Measurements from ENCODE around the gene OR51B6. TPM values are rescaled to one million over a fixed set of nuclear protein-coding genes. Genes with fewer than 3 reads are reported as not detected.
"Not testable (repeated sequence)": the region's sequence is repeated elsewhere in the genome, so short reads cannot be mapped to it uniquely, and the experiment has no call there.

Gene OR51B6
- total RNA-seq, 1 experiment from 2014 or later, result not detected

GRCh38 chr11:5349550-5349949 lies 1.8 kb upstream of the OR51B6 start:
- no peak for DNase-seq
- Histone ChIP-seq H3K27me3 (no peaks in the 10 kb centered on the region), H3K4me3 (no peak overlapping the region), H3K36me3 (no peaks in the 10 kb centered on the region), H3K9me3 (no peaks in the 10 kb centered on the region)

- not testable (repeated sequence) for H3K36me3 ChIP-seq, H3K4me3 ChIP-seq, H3K27me3 ChIP-seq, DNase-seq, H3K9me3 ChIP-seq
Measured at GRCh38 chr11:5356031-5356430, 4.7 kb downstream of the OR51B6 start.

GRCh38 chr11:5362017-5362625 lies 10.8 kb downstream of the OR51B6 start:
- Histone ChIP-seq H3K4me3 (no peak overlapping the region), H3K27me3 (no peaks in the 10 kb centered on the region), H3K36me3 (no peaks in the 10 kb centered on the region), H3K9me3 (peaks cover 6% of the 10 kb centered on the region; the same call in 1 of the 2 replicates)
- DNase-seq, result no peak

- Histone ChIP-seq H3K9me3 (peaks cover 6% of the 10 kb centered on the region; the same call in 1 of the 2 replicates), H3K27me3 (no peaks in the 10 kb centered on the region), H3K36me3 (no peaks in the 10 kb centered on the region), H3K4me3 (no peak overlapping the region)
- no peak for DNase-seq
Measured at GRCh38 chr11:5363679-5364078, 12.4 kb downstream of the OR51B6 start.

GRCh38 chr11:5364214-5364613 lies 12.9 kb downstream of the OR51B6 start:
- peak; percentile 50 for DNase-seq
- Histone ChIP-seq H3K4me3 (no peak overlapping the region), H3K36me3 (no peaks in the 10 kb centered on the region), H3K9me3 (peaks cover 6% of the 10 kb centered on the region; the same call in 1 of the 2 replicates), H3K27me3 (no peaks in the 10 kb centered on the region)

GRCh38 chr11:5366365-5366764 lies 15.1 kb downstream of the OR51B6 start:
- not testable (repeated sequence) for H3K4me3 ChIP-seq, DNase-seq, H3K27me3 ChIP-seq, H3K9me3 ChIP-seq, H3K36me3 ChIP-seq

- DNase-seq, result no peak
Measured at GRCh38 chr11:5366856-5367255, 15.5 kb downstream of the OR51B6 start.

GRCh38 chr11:5367448-5368074 lies 16.3 kb downstream of the OR51B6 start:
- H3K9me3 ChIP-seq, result no peaks in the 10 kb centered on the region; the same call in 1 of the 2 replicates
- H3K27me3 ChIP-seq, result no peaks in the 10 kb centered on the region
- DNase-seq, result peak; percentile 76
- H3K36me3 ChIP-seq, result no peaks in the 10 kb centered on the region
- H3K4me3 ChIP-seq, result no peak overlapping the region

More at GRCh38 chr11:5366856-5367255, 15.5 kb downstream of the OR51B6 start:
- Histone ChIP-seq H3K36me3 (no peaks in the 10 kb centered on the region), H3K27me3 (no peaks in the 10 kb centered on the region), H3K4me3 (no peak overlapping the region), H3K9me3 (no peaks in the 10 kb centered on the region; the same call in 1 of the 2 replicates)

GRCh38 chr11:5368502-5369043 lies 17.3 kb downstream of the OR51B6 start:
- no peaks in the 10 kb centered on the region; the same call in 1 of the 2 replicates for H3K9me3 ChIP-seq
- DNase-seq, result no peak
- H3K27me3 ChIP-seq, result no peaks in the 10 kb centered on the region
- no peak overlapping the region for H3K4me3 ChIP-seq
- no peaks in the 10 kb centered on the region for H3K36me3 ChIP-seq

GRCh38 chr11:5369789-5370188 lies 18.5 kb downstream of the OR51B6 start:
- H3K9me3 ChIP-seq, result no peaks in the 10 kb centered on the region; the same call in 1 of the 2 replicates
- H3K4me3 ChIP-seq, result no peak overlapping the region
- no peaks in the 10 kb centered on the region for H3K27me3 ChIP-seq
- no peak for DNase-seq
- no peaks in the 10 kb centered on the region for H3K36me3 ChIP-seq

GRCh38 chr11:5380740-5381342 lies 29.5 kb downstream of the OR51B6 start:
- no peaks in the 10 kb centered on the region for H3K27me3 ChIP-seq
- no peak overlapping the region for H3K4me3 ChIP-seq
- DNase-seq, result peak; percentile 45
- H3K9me3 ChIP-seq, result no peaks in the 10 kb centered on the region
- H3K36me3 ChIP-seq, result no peaks in the 10 kb centered on the region

GRCh38 chr11:5383576-5383975 lies 32.3 kb downstream of the OR51B6 start, which contains the start of gene OR51M1:
OR51M1 (plus strand) TSS chr11:5383812; CDS start chr11:5389399, 5,587 bp downstream.
- Histone ChIP-seq H3K27me3 (no peaks in the 10 kb centered on the region), H3K9me3 (no peaks in the 10 kb centered on the region), H3K36me3 (no peaks in the 10 kb centered on the region), H3K4me3 (no peak within 1 kb of the TSS)
- DNase-seq, result no peak

GRCh38 chr11:5384335-5384734 lies 33.0 kb downstream of the OR51B6 start:
- Histone ChIP-seq H3K9me3 (no peaks in the 10 kb centered on the region), H3K4me3 (no peak overlapping the region), H3K27me3 (no peaks in the 10 kb centered on the region), H3K36me3 (no peaks in the 10 kb centered on the region)
- DNase-seq, result no peak

- H3K27me3 ChIP-seq, result peaks cover 15% of the 10 kb centered on the region; the same call in 1 of the 2 replicates
- no peak for DNase-seq
- no peaks in the 10 kb centered on the region for H3K36me3 ChIP-seq
- H3K4me3 ChIP-seq, result no peak overlapping the region
- H3K9me3 ChIP-seq, result no peaks in the 10 kb centered on the region
Measured at GRCh38 chr11:5390210-5390609, 38.9 kb downstream of the OR51B6 start.

- H3K9me3 ChIP-seq, result no peaks in the 10 kb centered on the region
- DNase-seq, result no peak
- H3K36me3 ChIP-seq, result no peaks in the 10 kb centered on the region
- H3K4me3 ChIP-seq, result no peak overlapping the region
- peaks cover 15% of the 10 kb centered on the region; the same call in 1 of the 2 replicates for H3K27me3 ChIP-seq
Measured at GRCh38 chr11:5394091-5394490, 42.8 kb downstream of the OR51B6 start.

GRCh38 chr11:5398936-5399335 lies 47.6 kb downstream of the OR51B6 start:
- no peaks in the 10 kb centered on the region for H3K36me3 ChIP-seq
- DNase-seq, result no peak
- no peak overlapping the region for H3K4me3 ChIP-seq
- no peaks in the 10 kb centered on the region; the same call in 1 of the 2 replicates for H3K9me3 ChIP-seq
- peaks cover 9% of the 10 kb centered on the region for H3K27me3 ChIP-seq
